ENCODE data around the gene CDH11. TPM values are rescaled to one million over a fixed set of nuclear protein-coding genes. Genes with fewer than 3 reads are reported as not detected.

Gene CDH11
- total and polyA plus RNA-seq, 9 of the 15 experiments (the other 6 are each of a cell fraction or from before 2014, with no cell fraction given) = 0.18 TPM; not detected in 8

DNA sequence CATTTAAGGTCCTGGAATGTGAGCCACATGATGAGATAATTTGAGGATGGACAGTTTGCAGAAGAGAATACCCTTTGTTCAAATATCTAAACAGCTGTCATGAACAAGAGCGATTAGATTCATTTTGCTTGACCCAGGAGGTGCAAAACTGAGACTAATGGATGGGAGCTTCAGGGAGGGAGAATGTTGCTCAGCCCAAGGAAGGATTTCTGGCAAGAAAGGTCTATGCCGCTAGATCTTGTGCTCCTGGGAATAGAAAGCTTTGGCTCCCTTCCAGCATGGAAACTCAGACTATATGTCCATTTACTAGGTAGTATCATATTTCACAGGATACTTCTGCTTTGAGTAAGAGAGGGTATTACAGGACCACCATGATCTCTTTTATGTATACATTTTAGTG, 14.8 kb upstream of the CDH11 start (continued):
- TF ChIP-seq ZBTB12 (CRISPR knock-in tag; IDR thresholded peaks at IDR 0.05) (no peak), WHSC1 (IDR thresholded peaks at IDR 0.05; ENCODE audit: low read length) (no peak)

GRCh38 chr16:65126845-65127624, 5.2 kb upstream of the CDH11 start:
- CTCF ChIA-PET (ENCODE audit: low intra/inter-chr PET ratio) = no interaction called here
- no peaks in the 10 kb centered on the region for H4K20me1 ChIP-seq (replicated peaks; ENCODE audit: control insufficient read depth, insufficient read depth, low read length)
- H3K4me2 ChIP-seq (ENCODE audit: insufficient read depth, low read length) = no peak overlapping the region
- in situ Hi-C loops (cut with MboI) (no loop called here), intact Hi-C loops (cut with micrococcal nuclease) (no loop called here)
- H3K9ac ChIP-seq (ENCODE audit: insufficient read depth in 1 of 2, low read depth in 2 of 2, low read length in 2 of 2) = no peak overlapping the region
- no peak for DNase-seq (ENCODE audit: extremely low read depth in 1 of 4, low spot score in 3 of 4)
- WGBS (ENCODE audit: insufficient coverage, low coverage, missing lambda C conversion rate) = 3% methylated on average over 6 of the region's 6 CpGs
- H3K27ac ChIP-seq (ENCODE audit: extremely low read depth, low read depth, low read length) = no peak overlapping the region
- H3K9me3 ChIP-seq (replicated peaks; ENCODE audit: control insufficient read depth, insufficient read depth, low read depth, low read length) = no peaks in the 10 kb centered on the region
- H3K9me1 ChIP-seq (ENCODE audit: control insufficient read depth, insufficient read depth, low read length) = no peaks in the 10 kb centered on the region
- no peak overlapping the region for H3K4me3 ChIP-seq
- H3K36me3 ChIP-seq (ENCODE audit: control insufficient read depth, insufficient read depth, low read length) = no peaks in the 10 kb centered on the region
- no peaks in the 10 kb centered on the region for H3K27me3 ChIP-seq (ENCODE audit: control insufficient read depth in 2 of 2, insufficient read depth in 2 of 2, low read length in 2 of 2)
- no peaks in the 10 kb centered on the region; a peak in 1 of 5 replicates for H3K4me1 ChIP-seq (replicated peaks in 1 of 2; ENCODE audit: control insufficient read depth in 2 of 2, insufficient read depth in 2 of 2, low read length in 2 of 2)
- TF ChIP-seq ZNF512 (tag; IDR thresholded peaks at IDR 0.05) = no peak
- no peak for TF ChIP-seq PTTG1 (tag; IDR thresholded peaks at IDR 0.05; ENCODE audit: low read depth)
- TF ChIP-seq SUPT5H (IDR thresholded peaks at IDR 0.05) = no peak
- TF ChIP-seq ZNF280B (CRISPR knock-in tag; IDR thresholded peaks at IDR 0.05) = no peak
- no peak for TF ChIP-seq ZNF764 (CRISPR knock-in tag; IDR thresholded peaks at IDR 0.05; ENCODE audit: low read depth)
- no peak for TF ChIP-seq TCF15 (CRISPR knock-in tag; IDR thresholded peaks at IDR 0.05)
- TF ChIP-seq ZNF239 (CRISPR knock-in tag; IDR thresholded peaks at IDR 0.05) = no peak
- TF ChIP-seq, protein P1, sequence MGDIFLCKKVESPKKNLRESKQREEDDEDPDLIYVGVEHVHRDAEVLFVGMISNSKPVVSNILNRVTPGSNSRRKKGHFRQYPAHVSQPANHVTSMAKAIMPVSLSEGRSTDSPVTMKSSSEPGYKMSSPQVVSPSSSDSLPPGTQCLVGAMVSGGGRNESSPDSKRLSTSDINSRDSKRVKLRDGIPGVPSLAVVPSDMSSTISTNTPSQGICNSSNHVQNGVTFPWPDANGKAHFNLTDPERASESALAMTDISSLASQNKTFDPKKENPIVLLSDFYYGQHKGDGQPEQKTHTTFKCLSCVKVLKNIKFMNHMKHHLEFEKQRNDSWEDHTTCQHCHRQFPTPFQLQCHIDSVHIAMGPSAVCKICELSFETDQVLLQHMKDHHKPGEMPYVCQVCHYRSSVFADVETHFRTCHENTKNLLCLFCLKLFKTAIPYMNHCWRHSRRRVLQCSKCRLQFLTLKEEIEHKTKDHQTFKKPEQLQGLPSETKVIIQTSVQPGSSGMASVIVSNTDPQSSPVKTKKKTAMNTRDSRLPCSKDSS (IDR thresholded peaks at IDR 0.05; ENCODE audit: low read depth, partially characterized antibody) = no peak
- no peak for TF ChIP-seq ZBTB7A (IDR thresholded peaks at IDR 0.05; ENCODE audit: borderline replicate concordance, control insufficient read depth, low read depth, low read length)
- TF ChIP-seq ZNF184 (CRISPR knock-in tag; IDR thresholded peaks at IDR 0.05) = no peak
- POLR2A ChIA-PET = no interaction called here
- no peak for FAIRE-seq
- no peak for ATAC-seq
- no peaks in the 10 kb centered on the region for H3K79me2 ChIP-seq (ENCODE audit: control insufficient read depth, insufficient read depth, low read length)
- no peak overlapping the region for H2AFZ ChIP-seq (ENCODE audit: low read depth, low read length)
- BruUV-seq (replicated peaks) = no TSS peak

Measured in K562 (cell line).